Vagina (tissue), 2 donors: ENCODE results near the gene HTRA1.

ENCODE experiments used
- CTCF ChIP-seq, 3 experiments: fragments of 450-650 bp in 2 of 3; fragments of 200-600 bp in 1 of 3; sonication (generic) in 1 of 3; IDR thresholded peaks; one replicate each; pipeline ENCODE4 v1.5.1; 2017 to 2019; ENCODE audit warnings: antibody characterized with exemption in 3 of 3, mild to moderate bottlenecking in 2 of 3, moderate library complexity in 2 of 3
- POLR2A ChIP-seq, 2 donors: fragments of 450-650 bp; IDR thresholded peaks; one replicate each; pipeline ENCODE4 v1.6.1; 2017; ENCODE audit warnings: antibody characterized with exemption in 2 of 2, mild to moderate bottlenecking in 2 of 2, moderate library complexity in 2 of 2
- POLR2AphosphoS5 ChIP-seq, 2 donors: sonication (generic); formaldehyde crosslinking; IDR thresholded peaks; one replicate each; pipeline ENCODE4 v1.9.0; 2017; ENCODE audit warnings: antibody characterized with exemption in 2 of 2, mild to moderate bottlenecking in 2 of 2, low read depth in 1 of 2; ENCODE audit not compliant: insufficient read depth in 1 of 2

GRCh38 chr10:122450353-122450990, 10.9 kb upstream of the HTRA1 start:
- no peak for TF ChIP-seq CTCF (IDR thresholded peaks at IDR 0.05)
- TF ChIP-seq POLR2A (IDR thresholded peaks at IDR 0.05), result no peak
- no peak for TF ChIP-seq POLR2AphosphoS5 (IDR thresholded peaks at IDR 0.05; ENCODE audit: insufficient read depth in 1 of 2, low read depth in 1 of 2)
